Gastrocnemius medialis (tissue), 4 donors: ENCODE results near the gene DOK5. TPM values are rescaled to one million over a fixed set of nuclear protein-coding genes. Genes with fewer than 3 reads are reported as not detected.

Experiments
- ATAC-seq, 2 donors: fragments of 150-250 bp; one replicate each; pipeline ENCODE4 v1.9.1; 2016
- DNase-seq, 2 donors: peaks; one replicate each; pipeline ENCODE4 v3.0.0-alpha.2; 2019
- H3K27ac ChIP-seq, 4 donors: fragments of 200-600 bp; sonication (generic); 1 replicate in 1 of 4; 2 replicates in 3 of 4; pipeline ENCODE4 v1.5.1; 2016 to 2018; ENCODE audit warnings: mild to moderate bottlenecking in 2 of 4, moderate library complexity in 1 of 4
- H3K27me3 ChIP-seq, 3 donors: fragments of 200-600 bp; sonication (generic) in 2 of 3; 1 replicate in 1 of 3; 2 replicates in 2 of 3; pipeline versions ENCODE4 v1.5.1 to v1.6.0; 2016 to 2019; ENCODE audit warnings: mild to moderate bottlenecking in 1 of 3, moderate library complexity in 1 of 3
- H3K36me3 ChIP-seq, 2 donors: fragments of 200-600 bp; sonication (generic) in 1 of 2; one replicate each; pipeline ENCODE4 v1.5.1; 2017 to 2018
- H3K4me1 ChIP-seq, 2 donors: fragments of 200-600 bp; sonication (generic) in 1 of 2; one replicate each; pipeline ENCODE4 v1.5.1; 2016 to 2017; ENCODE audit warnings: mild to moderate bottlenecking in 2 of 2
- H3K4me3 ChIP-seq, 4 donors: fragments of 200-600 bp; sonication (generic) in 3 of 4; 1 replicate in 1 of 4; 2 replicates in 3 of 4; pipeline ENCODE4 v1.5.1; 2016 to 2019; ENCODE audit warnings: mild to moderate bottlenecking in 2 of 4
- H3K9me3 ChIP-seq, 3 donors: fragments of 200-600 bp; sonication (generic) in 2 of 3; 1 replicate in 1 of 3; 2 replicates in 2 of 3; pipeline ENCODE4 v1.5.1; 2016 to 2019
- CTCF ChIP-seq, 5 experiments: fragments of 450-650 bp in 3 of 5; fragments of 200-600 bp in 2 of 5; sonication (generic) in 2 of 5; IDR thresholded peaks in 4 of 5; conservative IDR thresholded peaks in 1 of 5; 1 replicate in 4 of 5; 2 replicates in 1 of 5; pipeline ENCODE4 v1.5.1; 2016 to 2019; ENCODE audit warnings: antibody characterized with exemption in 5 of 5, mild to moderate bottlenecking in 3 of 5, moderate library complexity in 3 of 5
- POLR2A ChIP-seq, 2 donors: fragments of 450-650 bp; IDR thresholded peaks; one replicate each; pipeline ENCODE4 v1.6.1; 2017; ENCODE audit warnings: antibody characterized with exemption in 2 of 2, mild to moderate bottlenecking in 2 of 2, moderate library complexity in 2 of 2
- in situ Hi-C, 4 donors: fragments of 200-750 bp; cut with MboI; loops; one replicate each; pipeline versions ENCODE4 v1.15.0 to v1.8.0; 2017; ENCODE audit warnings: low sequenced_read_pairs in 4 of 4
- intact Hi-C: fragments of 100-400 bp; cut with DNase I; formaldehyde crosslinking; loops from one replicate; pipeline ENCODE4 v1.15.1; 2023; ENCODE audit warnings: low total_unique reads
- total RNA-seq, 4 donors: library from RNA; depleted of rRNA; stranded (reverse); fragments of >200 nt; gene quantifications; one replicate each; pipeline versions ENCODE4 v1.1.0 to v1.2.3, GENCODE V29; 2016

DOK5 gene
- total RNA-seq, 4 donors from 2014 or later = 1.2 to 12.7 (median 7.4) TPM

- TF ChIP-seq POLR2A (IDR thresholded peaks at IDR 0.05) (no peak), CTCF (IDR thresholded peaks at IDR 0.05 in 4 of 5, conservative IDR thresholded peaks at IDR 0.05 in 1 of 5) (no peak)
- ATAC-seq (no peak), DNase-seq (no peak)
- in situ Hi-C loops = no loop called here
- Histone ChIP-seq H3K36me3 (no peaks in the 10 kb centered on the region), H3K9me3 (no peaks in the 10 kb centered on the region), H3K4me3 (no peak overlapping the region), H3K27me3 (no peaks in the 10 kb centered on the region), H3K27ac (no peak overlapping the region), H3K4me1 (no peaks in the 10 kb centered on the region)
- intact Hi-C loops = no loop called here
Observed at GRCh38 chr20:54590856-54591255, 115.5 kb downstream of the DOK5 start.

- H3K36me3 ChIP-seq = no peaks in the 10 kb centered on the region
- no peak for ATAC-seq
- TF ChIP-seq CTCF (IDR thresholded peaks at IDR 0.05 in 4 of 5, conservative IDR thresholded peaks at IDR 0.05 in 1 of 5) (no peak), POLR2A (IDR thresholded peaks at IDR 0.05) (no peak)
- H3K4me3 ChIP-seq = no peak overlapping the region
- no peaks in the 10 kb centered on the region for H3K9me3 ChIP-seq
- DNase-seq = no peak
- no peak overlapping the region for H3K27ac ChIP-seq
- peaks cover 3 to 11% of the 10 kb centered on the region in 2 donors for H3K4me1 ChIP-seq
- intact Hi-C loops = no loop called here
- H3K27me3 ChIP-seq = no peaks in the 10 kb centered on the region
- in situ Hi-C loops = no loop called here
Observed at GRCh38 chr20:54596651-54597050, 121.3 kb downstream of the DOK5 start.

GRCh38 chr20:54598352-54598751 is 123.0 kb downstream of the DOK5 start:
- Histone ChIP-seq H3K36me3 (no peaks in the 10 kb centered on the region), H3K4me3 (no peak overlapping the region), H3K4me1 (peaks cover 3 to 11% of the 10 kb centered on the region in 2 donors), H3K9me3 (no peaks in the 10 kb centered on the region), H3K27me3 (no peaks in the 10 kb centered on the region), H3K27ac (no peak overlapping the region)
- in situ Hi-C loops = no loop called here
- intact Hi-C loops = no loop called here
- no peak for DNase-seq
- TF ChIP-seq CTCF (IDR thresholded peaks at IDR 0.05 in 4 of 5, conservative IDR thresholded peaks at IDR 0.05 in 1 of 5) (no peak), POLR2A (IDR thresholded peaks at IDR 0.05) (no peak)
- ATAC-seq = no peak

GRCh38 chr20:54600634-54601033 is 125.2 kb downstream of the DOK5 start:
- no peaks in the 10 kb centered on the region for H3K36me3 ChIP-seq
- H3K27me3 ChIP-seq = no peaks in the 10 kb centered on the region
- DNase-seq (no peak), ATAC-seq (no peak)
- H3K27ac ChIP-seq = no peak overlapping the region
- intact Hi-C loops (no loop called here), in situ Hi-C loops (no loop called here)
- peaks cover 3 to 11% of the 10 kb centered on the region in 2 donors for H3K4me1 ChIP-seq
- H3K4me3 ChIP-seq = no peak overlapping the region
- H3K9me3 ChIP-seq = no peaks in the 10 kb centered on the region
- TF ChIP-seq CTCF (IDR thresholded peaks at IDR 0.05 in 4 of 5, conservative IDR thresholded peaks at IDR 0.05 in 1 of 5) (no peak), POLR2A (IDR thresholded peaks at IDR 0.05) (no peak)

GRCh38 chr20:54601831-54602515 is 126.6 kb downstream of the DOK5 start:
- in situ Hi-C loops (no loop called here), intact Hi-C loops (no loop called here)
- Histone ChIP-seq H3K4me3 (no peak overlapping the region), H3K27me3 (no peaks in the 10 kb centered on the region), H3K36me3 (no peaks in the 10 kb centered on the region), H3K4me1 (peaks cover 3 to 11% of the 10 kb centered on the region in 2 donors), H3K27ac (no peak overlapping the region), H3K9me3 (no peaks in the 10 kb centered on the region)
- DNase-seq = no peak
- TF ChIP-seq POLR2A (IDR thresholded peaks at IDR 0.05) (no peak), CTCF (IDR thresholded peaks at IDR 0.05 in 4 of 5, conservative IDR thresholded peaks at IDR 0.05 in 1 of 5) (no peak)
- ATAC-seq = no peak
